ENCODE data around the gene CHP1. TPM values are rescaled to one million over a fixed set of nuclear protein-coding genes. Genes with fewer than 3 reads are reported as not detected.

The CHP1 gene
- total and polyA plus RNA-seq, 10 donors: 12.7 to 127 (median 56.5) TPM

DNA sequence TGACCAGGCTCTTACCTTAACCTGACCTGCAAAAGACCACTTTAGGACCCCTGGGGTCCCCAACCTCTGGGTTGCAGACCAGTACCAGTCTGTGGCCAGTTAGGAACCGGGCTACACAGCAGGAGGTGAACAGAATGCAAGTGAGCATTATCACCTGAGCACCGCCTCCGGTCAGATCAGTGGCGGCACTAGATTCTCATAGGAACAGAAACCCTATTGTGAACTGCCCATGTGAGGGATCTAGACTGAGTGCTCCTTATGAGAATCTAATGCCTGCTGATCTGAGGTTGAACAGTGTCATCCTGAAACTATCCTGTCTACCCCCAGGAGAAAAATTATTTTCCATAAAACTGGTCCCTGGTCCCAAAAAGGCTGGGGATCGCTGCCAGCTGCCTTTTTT is 20.3 kb downstream of the CHP1 start:
- H3K27ac ChIP-seq: no peak overlapping the region
- intact Hi-C loops (cut with DNase I; ENCODE audit: low total_unique reads): no loop called here
- H3K9me3 ChIP-seq: no peaks in the 10 kb centered on the region
- H3K4me3 ChIP-seq: no peak overlapping the region
- H3K4me1 ChIP-seq: peaks cover 0 to 18% (median 0%) of the 10 kb centered on the region in 6 donors
- 96 to 98% (median 97%) methylated on average over 5 of the region's 5 CpGs for WGBS, 5 donors
- no peak for DNase-seq
- H3K36me3 ChIP-seq: peaks cover 0 to 82% (median 4%) of the 10 kb centered on the region in 6 donors
- TF ChIP-seq CTCF (IDR thresholded peaks at IDR 0.05 in 8 of 11, conservative IDR thresholded peaks at IDR 0.05 in 3 of 11) (no peak), POLR2A (IDR thresholded peaks at IDR 0.05) (no peak), POLR2AphosphoS5 (IDR thresholded peaks at IDR 0.05) (no peak)
- H3K27me3 ChIP-seq (replicated peaks in 1 of 7): no peaks in the 10 kb centered on the region

GRCh38 chr15:41254560-41254959 is 23.5 kb downstream of the CHP1 start:
- intact Hi-C loops (cut with DNase I; ENCODE audit: low total_unique reads): no loop called here
- H3K4me1 ChIP-seq: peaks cover 0 to 36% (median 12%) of the 10 kb centered on the region in 6 donors
- H3K27me3 ChIP-seq (replicated peaks in 1 of 7): no peaks in the 10 kb centered on the region
- DNase-seq: no peak
- H3K9me3 ChIP-seq: no peaks in the 10 kb centered on the region
- H3K27ac ChIP-seq: no peak overlapping the region
- H3K36me3 ChIP-seq: peaks cover 0 to 74% (median 7%) of the 10 kb centered on the region in 6 donors
- 54 to 62% (median 59%) methylated on average over 4 of the region's 4 CpGs for WGBS, 5 donors
- H3K4me3 ChIP-seq: no peak overlapping the region
- TF ChIP-seq POLR2AphosphoS5 (IDR thresholded peaks at IDR 0.05) (no peak), CTCF (IDR thresholded peaks at IDR 0.05 in 8 of 11, conservative IDR thresholded peaks at IDR 0.05 in 3 of 11) (no peak), POLR2A (IDR thresholded peaks at IDR 0.05) (no peak)

GRCh38 chr15:41256103-41256502 is 25.0 kb downstream of the CHP1 start:
- 92 to 99% (median 93%) methylated on average over 3 of the region's 3 CpGs for WGBS, 5 donors
- DNase-seq: no peak
- Histone ChIP-seq H3K36me3 (peaks cover 0 to 73% (median 7%) of the 10 kb centered on the region in 6 donors), H3K27ac (no peak overlapping the region), H3K4me3 (no peak overlapping the region), H3K27me3 (replicated peaks in 1 of 7) (no peaks in the 10 kb centered on the region), H3K9me3 (no peaks in the 10 kb centered on the region), H3K4me1 (peaks cover 0 to 46% (median 16%) of the 10 kb centered on the region in 6 donors)
- TF ChIP-seq POLR2AphosphoS5 (IDR thresholded peaks at IDR 0.05): no peak
- intact Hi-C loops (cut with DNase I; ENCODE audit: low total_unique reads): no loop called here

DNA sequence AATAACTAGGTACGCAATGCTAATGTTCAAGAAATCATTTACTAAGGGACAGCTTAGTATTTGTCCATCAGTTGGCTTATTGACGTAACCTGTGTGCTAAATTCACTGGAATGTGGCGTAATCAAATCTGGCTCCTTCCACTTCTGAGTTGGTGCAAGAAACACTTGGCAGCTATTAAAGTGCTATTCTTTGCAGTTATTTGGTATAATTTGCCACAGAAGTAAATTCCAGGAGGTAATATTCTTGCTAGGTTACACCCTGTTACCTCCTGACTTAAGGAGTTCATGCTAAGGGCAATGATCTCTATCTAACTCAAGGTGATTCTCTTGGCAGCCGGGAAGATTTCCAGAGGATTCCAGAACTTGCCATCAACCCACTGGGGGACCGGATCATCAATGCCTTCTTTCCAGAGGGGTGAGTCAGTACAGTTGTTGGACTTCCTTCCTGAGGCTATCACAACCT is 25.5 kb downstream of the CHP1 start:
- Histone ChIP-seq H3K27ac (no peak overlapping the region), H3K36me3 (peaks cover 0 to 73% (median 7%) of the 10 kb centered on the region in 6 donors), H3K9me3 (no peaks in the 10 kb centered on the region), H3K27me3 (replicated peaks in 1 of 7) (no peaks in the 10 kb centered on the region), H3K4me3 (no peak overlapping the region), H3K4me1 (peaks cover 0 to 46% (median 16%) of the 10 kb centered on the region in 6 donors)
- TF ChIP-seq POLR2AphosphoS5 (IDR thresholded peaks at IDR 0.05) (no peak), CTCF (IDR thresholded peaks at IDR 0.05 in 8 of 11, conservative IDR thresholded peaks at IDR 0.05 in 3 of 11) (no peak), POLR2A (IDR thresholded peaks at IDR 0.05) (no peak)
- no peak for DNase-seq
- intact Hi-C loops (cut with DNase I; ENCODE audit: low total_unique reads): no loop called here
- 64 to 86% (median 73%) methylated on average over 5 of the region's 5 CpGs for WGBS, 5 donors
